HFF-Myc (cell line): ENCODE data around the gene UBN2.
A peak's percentile ranks its signal among the peaks of the same experiment; 100 is the strongest.

ENCODE experiments used
- DNase-seq: peaks from one replicate; pipeline ENCODE4 v3.0.0-alpha.2; 2011; ENCODE audit warnings: low read depth; ENCODE audit errors: extremely low read depth
- H3K4me3 ChIP-seq: replicated peaks from 2 replicates; pipeline ENCODE4 v1.5.1; 2011; ENCODE audit warnings: low read depth, mild to moderate bottlenecking, control low read depth, low read length
- TF ChIP-seq, protein P1 (sequence below): IDR thresholded peaks from 2 replicates; pipeline ENCODE4 v1.5.1; 2012; ENCODE audit warnings: mild to moderate bottlenecking, low read depth, low read length, control low read depth; ENCODE audit errors: missing control alignments

The UBN2 gene

DNA sequence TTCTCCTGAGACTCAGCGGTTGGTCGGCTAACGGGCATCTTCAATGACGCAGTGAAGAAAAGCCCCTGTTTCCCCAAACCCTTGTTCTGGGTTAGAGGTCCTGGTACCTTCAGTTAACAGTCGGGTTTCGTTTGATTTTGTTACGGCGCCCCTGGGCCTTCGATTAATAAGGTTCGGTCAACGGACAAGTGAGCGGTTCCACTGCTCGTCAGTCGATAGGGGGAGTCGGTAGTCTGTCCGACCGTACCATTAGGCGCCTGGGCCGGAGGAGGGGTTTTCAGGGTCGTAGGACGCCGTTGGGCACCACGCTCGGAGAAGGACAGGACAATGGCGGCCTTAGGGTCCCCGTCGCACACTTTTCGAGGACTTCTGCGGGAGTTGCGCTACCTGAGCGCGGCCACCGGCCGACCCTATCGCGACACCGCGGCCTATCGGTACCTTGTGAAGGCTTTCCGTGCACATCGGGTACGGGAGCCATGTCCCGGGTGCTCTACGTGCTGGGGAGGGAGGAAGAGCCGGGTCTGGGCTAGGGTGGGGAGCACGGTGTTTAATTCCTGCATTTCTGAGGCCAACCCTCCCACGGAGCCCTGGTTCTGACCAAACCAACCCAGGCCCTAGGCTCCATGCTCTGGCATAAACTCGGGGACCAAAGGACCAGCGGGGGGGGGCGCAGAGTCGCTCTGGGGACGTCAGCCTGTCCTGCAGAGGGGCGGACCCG lies 110.2 kb downstream of the UBN2 start, which contains the start of gene FMC1:
FMC1 (plus strand) TSS at position 280 of the 718 bp plus-strand sequence; CDS start at position 328, 48 bp downstream.
- peak within 1 kb of the TSS; percentile 92 for H3K4me3 ChIP-seq
- TF ChIP-seq, protein P1, sequence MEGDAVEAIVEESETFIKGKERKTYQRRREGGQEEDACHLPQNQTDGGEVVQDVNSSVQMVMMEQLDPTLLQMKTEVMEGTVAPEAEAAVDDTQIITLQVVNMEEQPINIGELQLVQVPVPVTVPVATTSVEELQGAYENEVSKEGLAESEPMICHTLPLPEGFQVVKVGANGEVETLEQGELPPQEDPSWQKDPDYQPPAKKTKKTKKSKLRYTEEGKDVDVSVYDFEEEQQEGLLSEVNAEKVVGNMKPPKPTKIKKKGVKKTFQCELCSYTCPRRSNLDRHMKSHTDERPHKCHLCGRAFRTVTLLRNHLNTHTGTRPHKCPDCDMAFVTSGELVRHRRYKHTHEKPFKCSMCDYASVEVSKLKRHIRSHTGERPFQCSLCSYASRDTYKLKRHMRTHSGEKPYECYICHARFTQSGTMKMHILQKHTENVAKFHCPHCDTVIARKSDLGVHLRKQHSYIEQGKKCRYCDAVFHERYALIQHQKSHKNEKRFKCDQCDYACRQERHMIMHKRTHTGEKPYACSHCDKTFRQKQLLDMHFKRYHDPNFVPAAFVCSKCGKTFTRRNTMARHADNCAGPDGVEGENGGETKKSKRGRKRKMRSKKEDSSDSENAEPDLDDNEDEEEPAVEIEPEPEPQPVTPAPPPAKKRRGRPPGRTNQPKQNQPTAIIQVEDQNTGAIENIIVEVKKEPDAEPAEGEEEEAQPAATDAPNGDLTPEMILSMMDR: peak; percentile 19
- peak; percentile 81 for DNase-seq

DNA sequence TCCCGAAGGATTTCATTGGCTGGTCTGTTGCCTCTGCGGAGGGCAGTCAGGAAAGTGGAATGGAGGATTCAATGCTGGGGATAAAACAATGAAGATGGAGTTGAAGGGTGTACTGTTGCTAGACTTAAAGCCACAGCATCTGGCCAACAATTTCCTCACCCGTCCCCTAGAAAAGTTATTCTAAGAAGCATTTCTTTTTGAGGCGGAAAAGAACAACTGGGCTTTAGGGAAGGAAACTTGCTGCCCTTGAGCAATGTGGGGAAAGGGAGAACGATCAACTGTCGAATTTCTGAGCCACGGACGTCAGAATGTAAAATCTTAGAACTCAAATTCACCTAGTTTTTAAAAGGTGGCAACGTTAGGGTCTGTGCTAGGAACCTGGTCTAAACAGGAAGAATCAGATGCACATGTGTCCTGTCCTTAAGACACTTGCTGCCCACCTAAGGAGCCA lies 110.8 kb downstream of the UBN2 start:
- TF ChIP-seq, protein P1: no peak
- H3K4me3 ChIP-seq: peak overlapping the region; percentile 92
- DNase-seq: no peak

DNA sequence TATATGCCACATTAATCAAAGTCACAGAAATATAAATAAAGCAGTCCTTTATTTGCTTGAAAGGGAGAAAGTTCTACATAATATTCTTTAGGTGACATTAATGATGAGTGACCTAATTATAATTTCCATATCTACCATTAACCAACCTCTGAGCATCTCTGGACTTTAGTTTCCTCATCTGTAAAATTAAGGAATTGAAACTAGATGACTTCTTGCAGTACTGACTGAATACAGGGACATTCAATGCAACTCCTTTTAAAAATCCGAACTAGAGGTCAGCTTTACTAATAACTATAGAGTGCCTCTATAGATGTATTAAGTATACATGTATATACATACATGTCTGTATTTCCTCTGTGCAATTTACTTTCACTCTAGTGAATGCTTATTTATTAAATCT lies 114.0 kb downstream of the UBN2 start:
- H3K4me3 ChIP-seq: no peak overlapping the region
- no peak for DNase-seq
- TF ChIP-seq, protein P1: no peak

DNA sequence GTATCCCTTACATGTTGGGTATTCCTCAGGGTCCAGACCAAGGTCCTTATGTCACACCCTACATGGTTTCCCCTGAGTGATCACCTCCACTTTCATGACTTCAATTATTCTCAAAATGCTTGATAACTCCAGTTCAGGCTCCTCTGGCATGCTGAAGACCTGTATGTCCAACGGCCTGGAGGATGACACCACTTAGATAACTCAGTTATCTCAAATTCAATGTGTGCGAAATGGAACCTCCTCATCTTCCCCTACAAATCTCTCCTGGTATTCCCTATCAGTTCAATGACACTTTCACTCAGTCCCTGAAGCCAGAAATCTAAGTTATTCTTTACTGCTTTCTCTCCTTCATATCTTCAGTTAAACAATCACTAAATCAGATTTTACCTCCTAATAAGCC lies 120.0 kb downstream of the UBN2 start:
- TF ChIP-seq, protein P1: no peak
- H3K4me3 ChIP-seq: no peak overlapping the region
- DNase-seq: no peak

DNA sequence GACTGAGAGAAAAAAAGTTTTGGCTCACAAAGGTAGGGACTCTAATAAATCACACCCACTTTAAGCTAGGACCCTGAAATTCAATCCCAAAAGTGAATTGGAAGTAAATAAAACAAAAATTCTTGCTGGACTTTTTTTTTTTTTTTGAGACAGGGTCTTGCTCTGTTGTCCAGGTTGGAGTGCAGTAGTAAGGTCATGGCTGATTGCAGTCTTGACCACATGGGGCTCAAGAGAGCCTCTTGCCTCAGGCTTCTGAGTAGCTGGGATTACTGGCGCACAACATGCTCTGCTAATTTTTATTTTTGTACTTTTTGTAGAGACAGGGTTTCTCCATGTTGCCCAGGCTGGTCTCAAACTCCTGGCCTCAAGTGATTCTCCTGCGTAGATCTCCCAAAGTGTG lies 123.7 kb downstream of the UBN2 start:
- TF ChIP-seq, protein P1: no peak
- DNase-seq: no peak
- H3K4me3 ChIP-seq: no peak overlapping the region

DNA sequence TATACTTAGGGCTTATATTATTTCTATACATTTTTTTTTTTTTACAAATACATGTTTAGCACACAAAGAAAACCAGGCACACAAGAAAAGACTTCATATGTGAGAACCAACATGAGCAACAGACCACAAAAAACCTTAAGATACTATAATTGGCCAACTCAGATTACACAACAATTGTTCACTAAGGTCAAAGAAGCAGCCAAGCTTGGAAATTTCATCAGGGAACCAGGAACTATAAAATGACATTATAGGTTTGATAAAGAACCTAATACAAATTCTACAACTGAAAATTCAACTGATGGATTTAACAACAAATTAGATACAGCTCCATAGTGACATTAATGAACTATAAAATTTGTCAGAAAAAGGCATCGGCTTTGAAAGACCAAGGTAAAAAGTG lies 124.3 kb downstream of the UBN2 start:
- DNase-seq: no peak
- no peak overlapping the region for H3K4me3 ChIP-seq
- TF ChIP-seq, protein P1: no peak
